ENCODE measurements around the gene KRT2. TPM values are rescaled to one million over a fixed set of nuclear protein-coding genes. Genes with fewer than 3 reads are reported as not detected.

The KRT2 gene
- total RNA-seq, 1 experiment from 2014 or later: not detected

DNA sequence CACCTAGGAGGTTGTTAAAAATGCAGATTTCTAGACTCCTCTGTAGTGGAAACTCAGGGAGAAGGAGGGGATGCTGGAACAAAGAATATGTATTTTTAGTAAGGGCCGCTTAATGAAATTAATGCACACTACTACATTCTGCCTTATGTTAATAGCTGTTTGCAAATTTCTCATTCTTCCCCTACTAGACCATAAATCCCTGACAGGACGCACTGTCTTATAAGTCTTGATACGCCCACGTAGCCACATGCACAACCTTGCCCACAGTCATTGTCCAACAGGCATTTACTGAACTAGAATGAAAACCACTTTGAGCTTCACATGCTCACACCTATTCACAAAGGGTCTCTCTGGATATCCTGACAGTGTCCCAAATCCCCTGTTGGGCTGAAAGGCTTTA, 10.5 kb downstream of the KRT2 start:
- peaks cover 11% of the 10 kb centered on the region; the same call in 1 of the 2 replicates for H3K4me1 ChIP-seq (replicated peaks; ENCODE audit: insufficient read depth)
- H3K4me2 ChIP-seq: no peak overlapping the region
- intact Hi-C loops (cut with micrococcal nuclease; ENCODE audit: unreplicated experiment): no loop called here
- no peaks in the 10 kb centered on the region for H3K9me2 ChIP-seq (ENCODE audit: insufficient read depth)
- no peaks in the 10 kb centered on the region for H3K27me3 ChIP-seq (ENCODE audit: insufficient read depth, low read depth)
- H2AFZ ChIP-seq: no peak overlapping the region
- no peaks in the 10 kb centered on the region for H3F3A ChIP-seq (ENCODE audit: insufficient read depth, low read depth)
- no peaks in the 10 kb centered on the region for H3K79me2 ChIP-seq (ENCODE audit: low read depth)
- DNase-seq: no peak
- BruUV-seq (replicated peaks): no TSS peak
- TF ChIP-seq, protein P1, sequence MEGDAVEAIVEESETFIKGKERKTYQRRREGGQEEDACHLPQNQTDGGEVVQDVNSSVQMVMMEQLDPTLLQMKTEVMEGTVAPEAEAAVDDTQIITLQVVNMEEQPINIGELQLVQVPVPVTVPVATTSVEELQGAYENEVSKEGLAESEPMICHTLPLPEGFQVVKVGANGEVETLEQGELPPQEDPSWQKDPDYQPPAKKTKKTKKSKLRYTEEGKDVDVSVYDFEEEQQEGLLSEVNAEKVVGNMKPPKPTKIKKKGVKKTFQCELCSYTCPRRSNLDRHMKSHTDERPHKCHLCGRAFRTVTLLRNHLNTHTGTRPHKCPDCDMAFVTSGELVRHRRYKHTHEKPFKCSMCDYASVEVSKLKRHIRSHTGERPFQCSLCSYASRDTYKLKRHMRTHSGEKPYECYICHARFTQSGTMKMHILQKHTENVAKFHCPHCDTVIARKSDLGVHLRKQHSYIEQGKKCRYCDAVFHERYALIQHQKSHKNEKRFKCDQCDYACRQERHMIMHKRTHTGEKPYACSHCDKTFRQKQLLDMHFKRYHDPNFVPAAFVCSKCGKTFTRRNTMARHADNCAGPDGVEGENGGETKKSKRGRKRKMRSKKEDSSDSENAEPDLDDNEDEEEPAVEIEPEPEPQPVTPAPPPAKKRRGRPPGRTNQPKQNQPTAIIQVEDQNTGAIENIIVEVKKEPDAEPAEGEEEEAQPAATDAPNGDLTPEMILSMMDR (conservative IDR thresholded peaks at IDR 0.05): no peak
- TF ChIP-seq EZH2 (IDR thresholded peaks at IDR 0.05; ENCODE audit: low read depth): no peak
- no peaks in the 10 kb centered on the region for H4K20me1 ChIP-seq (ENCODE audit: insufficient read depth)
- H3K4me3 ChIP-seq: no peak overlapping the region
- POLR2A ChIA-PET (ENCODE audit: unreplicated experiment): no interaction called here
- no peaks in the 10 kb centered on the region for H3K9me3 ChIP-seq (ENCODE audit: insufficient read depth, low read depth)
- no peaks in the 10 kb centered on the region for H3K36me3 ChIP-seq (ENCODE audit: low read depth)
- CTCF ChIA-PET: no interaction called here
- H3K27ac ChIP-seq: no peak overlapping the region

DNA sequence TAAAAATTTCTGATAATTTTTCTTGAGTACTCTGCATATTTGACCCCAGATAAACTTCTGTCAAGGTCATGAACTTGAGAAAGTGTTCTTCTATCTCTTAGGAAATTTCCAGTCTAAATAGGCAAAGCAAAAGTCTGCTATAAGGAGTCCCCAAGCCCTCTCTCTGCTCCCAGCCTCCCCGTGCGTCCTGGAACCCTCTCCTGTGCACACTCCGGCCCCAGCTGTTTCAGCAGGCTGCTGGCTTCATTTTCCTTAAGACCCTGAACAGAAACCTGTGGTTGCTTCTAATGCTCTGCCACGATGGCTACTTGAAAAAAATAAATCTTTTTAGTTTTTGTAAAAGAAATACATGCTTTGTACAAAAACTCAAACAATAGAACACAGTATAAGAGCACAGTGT, 14.7 kb downstream of the KRT2 start:
- Histone ChIP-seq H3F3A (ENCODE audit: insufficient read depth, low read depth) (no peaks in the 10 kb centered on the region), H3K27me3 (ENCODE audit: insufficient read depth, low read depth) (no peaks in the 10 kb centered on the region), H3K9me3 (ENCODE audit: insufficient read depth, low read depth) (no peaks in the 10 kb centered on the region), H3K27ac (no peak overlapping the region), H3K4me3 (no peak overlapping the region), H3K4me1 (replicated peaks; ENCODE audit: insufficient read depth) (no peaks in the 10 kb centered on the region), H3K79me2 (ENCODE audit: low read depth) (no peaks in the 10 kb centered on the region), H2AFZ (no peak overlapping the region), H4K20me1 (ENCODE audit: insufficient read depth) (no peaks in the 10 kb centered on the region), H3K4me2 (no peak overlapping the region), H3K36me3 (ENCODE audit: low read depth) (no peaks in the 10 kb centered on the region), H3K9me2 (ENCODE audit: insufficient read depth) (no peaks in the 10 kb centered on the region)
- no peak for DNase-seq
- intact Hi-C loops (cut with micrococcal nuclease; ENCODE audit: unreplicated experiment): no loop called here
- CTCF ChIA-PET: no interaction called here
- POLR2A ChIA-PET (ENCODE audit: unreplicated experiment): no interaction called here
- TF ChIP-seq EZH2 (IDR thresholded peaks at IDR 0.05; ENCODE audit: low read depth): no peak
- TF ChIP-seq, protein P1 (conservative IDR thresholded peaks at IDR 0.05): no peak
- no TSS peak for BruUV-seq (replicated peaks)

DNA sequence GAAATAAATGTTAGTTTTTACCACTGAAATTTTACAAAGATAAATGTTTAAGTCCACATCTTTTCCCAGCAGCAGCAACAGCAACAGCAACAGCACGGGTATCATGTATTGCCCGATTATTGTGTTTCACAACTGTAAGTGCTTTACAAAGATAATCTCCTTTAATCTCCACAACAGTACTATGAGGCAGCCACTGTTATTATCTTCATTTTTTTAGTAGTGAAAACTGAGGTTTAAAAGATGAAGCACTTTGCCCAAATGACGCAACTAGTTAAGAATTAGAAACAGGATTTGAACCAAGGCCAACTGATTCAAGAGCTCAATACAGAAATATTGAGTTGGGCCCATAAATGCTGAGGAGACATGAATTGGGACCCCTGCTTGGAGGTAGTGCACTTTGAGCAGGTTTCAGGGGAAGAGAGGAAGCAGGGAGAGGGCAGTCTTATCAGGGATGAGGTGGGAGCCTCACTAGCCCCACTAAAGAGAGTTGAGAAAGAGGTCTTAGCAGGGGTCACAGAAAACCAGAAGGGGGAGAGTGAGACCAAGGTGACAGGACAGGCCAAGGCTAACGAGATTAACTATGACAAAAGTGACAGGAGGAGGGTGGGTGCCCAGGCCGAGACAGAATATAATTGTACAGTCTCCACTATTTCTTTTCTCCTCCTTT, 15.3 kb downstream of the KRT2 start:
- Histone ChIP-seq H3K79me2 (ENCODE audit: low read depth) (no peaks in the 10 kb centered on the region), H3K27me3 (ENCODE audit: insufficient read depth, low read depth) (no peaks in the 10 kb centered on the region), H3K4me2 (no peak overlapping the region), H3K27ac (no peak overlapping the region), H3K36me3 (ENCODE audit: low read depth) (no peaks in the 10 kb centered on the region), H3K4me1 (replicated peaks; ENCODE audit: insufficient read depth) (no peaks in the 10 kb centered on the region), H4K20me1 (ENCODE audit: insufficient read depth) (no peaks in the 10 kb centered on the region), H3F3A (ENCODE audit: insufficient read depth, low read depth) (no peaks in the 10 kb centered on the region), H3K9me2 (ENCODE audit: insufficient read depth) (no peaks in the 10 kb centered on the region), H3K9me3 (ENCODE audit: insufficient read depth, low read depth) (no peaks in the 10 kb centered on the region), H2AFZ (no peak overlapping the region), H3K4me3 (no peak overlapping the region)
- ChIA-PET POLR2A (ENCODE audit: unreplicated experiment) (no interaction called here), CTCF (no interaction called here)
- BruUV-seq (replicated peaks): no TSS peak
- DNase-seq: no peak
- no peak for TF ChIP-seq EZH2 (IDR thresholded peaks at IDR 0.05; ENCODE audit: low read depth)
- TF ChIP-seq, protein P1 (conservative IDR thresholded peaks at IDR 0.05): no peak
- intact Hi-C loops (cut with micrococcal nuclease; ENCODE audit: unreplicated experiment): no loop called here
